ENCODE results near the gene PTPRG.

GRCh38 chr3:61594964-61595285 is 33.6 kb downstream of the PTPRG start:
- TF ChIP-seq, protein P1, sequence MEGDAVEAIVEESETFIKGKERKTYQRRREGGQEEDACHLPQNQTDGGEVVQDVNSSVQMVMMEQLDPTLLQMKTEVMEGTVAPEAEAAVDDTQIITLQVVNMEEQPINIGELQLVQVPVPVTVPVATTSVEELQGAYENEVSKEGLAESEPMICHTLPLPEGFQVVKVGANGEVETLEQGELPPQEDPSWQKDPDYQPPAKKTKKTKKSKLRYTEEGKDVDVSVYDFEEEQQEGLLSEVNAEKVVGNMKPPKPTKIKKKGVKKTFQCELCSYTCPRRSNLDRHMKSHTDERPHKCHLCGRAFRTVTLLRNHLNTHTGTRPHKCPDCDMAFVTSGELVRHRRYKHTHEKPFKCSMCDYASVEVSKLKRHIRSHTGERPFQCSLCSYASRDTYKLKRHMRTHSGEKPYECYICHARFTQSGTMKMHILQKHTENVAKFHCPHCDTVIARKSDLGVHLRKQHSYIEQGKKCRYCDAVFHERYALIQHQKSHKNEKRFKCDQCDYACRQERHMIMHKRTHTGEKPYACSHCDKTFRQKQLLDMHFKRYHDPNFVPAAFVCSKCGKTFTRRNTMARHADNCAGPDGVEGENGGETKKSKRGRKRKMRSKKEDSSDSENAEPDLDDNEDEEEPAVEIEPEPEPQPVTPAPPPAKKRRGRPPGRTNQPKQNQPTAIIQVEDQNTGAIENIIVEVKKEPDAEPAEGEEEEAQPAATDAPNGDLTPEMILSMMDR (IDR thresholded peaks at IDR 0.05; ENCODE audit: low read depth, low read length, missing input control): no peak
- TF ChIP-seq ZBTB33 (IDR thresholded peaks at IDR 0.05): no peak
- TF ChIP-seq MAX (IDR thresholded peaks at IDR 0.05): no peak
- no peak for TF ChIP-seq TAF1 (conservative IDR thresholded peaks at IDR 0.05)

Data from liver (tissue), 3 donors.